Anterior cingulate cortex (tissue), 58 donors: ENCODE data around the gene WDR45B.

Experiments
- DNase-seq, 58 donors: peaks; one replicate each; lab custom pipeline; 2025; lab: John Stamatoyannopoulos, UW

The WDR45B gene

DNA sequence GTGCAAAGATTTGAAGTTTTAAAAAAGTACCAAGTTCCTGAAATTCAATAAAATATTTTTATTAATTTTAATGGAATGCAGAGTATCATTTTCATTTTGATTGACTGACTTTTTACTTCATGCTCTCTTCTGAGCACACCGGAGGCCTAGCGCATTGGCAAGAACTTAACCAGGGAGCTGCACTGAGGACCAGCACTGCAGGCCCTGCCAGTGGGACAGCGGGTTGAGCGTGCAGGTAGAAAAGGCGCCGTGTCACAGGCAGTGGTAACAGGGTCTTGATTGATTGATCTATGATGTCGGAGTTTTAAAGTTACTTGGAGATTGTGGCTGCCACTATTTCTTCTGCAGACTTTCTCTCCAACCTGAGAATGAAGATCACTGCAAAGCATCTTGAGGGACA lies 43.7 kb downstream of the WDR45B start:
- no peak for DNase-seq

DNA sequence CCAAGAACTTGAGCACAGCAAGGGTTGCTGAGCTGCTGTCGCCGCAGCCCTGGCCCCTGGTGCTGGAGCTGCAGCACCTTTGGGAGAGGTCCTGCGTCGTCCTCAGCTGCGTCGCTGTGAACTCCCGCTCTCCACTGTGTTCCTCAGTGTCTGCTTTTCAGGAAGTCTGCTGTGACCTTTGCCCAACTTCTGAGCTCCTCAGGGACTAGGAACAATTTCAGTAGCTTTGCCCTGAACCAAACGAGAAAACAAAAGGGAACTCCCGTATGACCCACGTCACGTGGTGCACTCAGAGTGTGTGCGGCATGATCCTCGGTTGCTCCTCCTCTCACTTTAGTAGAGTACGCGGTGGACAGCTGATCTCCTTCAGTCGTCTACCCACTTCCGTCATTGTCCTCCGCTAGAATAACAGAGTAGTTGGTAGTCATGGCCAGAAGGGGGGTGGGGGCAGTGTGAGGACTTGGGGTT lies 44.2 kb downstream of the WDR45B start:
- DNase-seq = peak in 43 of 58 donors; percentile 14 to 77 (median 46)

DNA sequence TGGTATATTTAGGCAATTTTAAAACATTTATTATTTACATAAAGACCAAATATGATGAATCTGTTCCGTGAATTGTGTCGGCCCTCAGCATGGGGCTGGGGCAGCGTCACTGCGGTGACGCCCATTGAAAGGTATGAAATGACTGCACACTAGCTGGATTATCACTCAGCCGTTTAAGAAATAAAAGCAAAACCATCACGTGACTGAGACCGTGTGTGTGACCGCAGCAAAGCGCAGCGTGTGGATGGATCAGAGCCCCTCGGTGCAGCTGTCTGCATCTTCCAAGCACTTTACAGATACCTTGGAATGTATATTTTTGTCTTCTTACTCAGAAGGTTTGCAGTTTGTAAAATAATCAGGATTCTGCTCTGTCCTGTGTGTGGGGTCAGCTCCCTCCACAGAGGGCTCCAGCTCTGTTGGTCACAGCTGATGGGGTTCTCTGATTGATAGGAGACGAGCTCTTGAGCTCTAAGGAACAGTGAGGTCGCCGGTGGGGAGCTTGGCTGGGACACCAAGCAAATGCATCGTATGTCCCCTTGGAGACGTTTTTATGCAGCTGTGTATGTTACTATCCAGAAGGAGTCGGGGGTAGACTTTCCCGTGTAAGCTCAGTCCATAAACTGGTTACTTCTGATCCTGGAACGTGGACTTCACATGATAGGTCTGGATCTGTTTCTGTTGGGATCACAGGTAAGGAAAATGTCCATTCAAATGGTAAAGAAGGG lies 45.1 kb downstream of the WDR45B start:
- DNase-seq = no peak

DNA sequence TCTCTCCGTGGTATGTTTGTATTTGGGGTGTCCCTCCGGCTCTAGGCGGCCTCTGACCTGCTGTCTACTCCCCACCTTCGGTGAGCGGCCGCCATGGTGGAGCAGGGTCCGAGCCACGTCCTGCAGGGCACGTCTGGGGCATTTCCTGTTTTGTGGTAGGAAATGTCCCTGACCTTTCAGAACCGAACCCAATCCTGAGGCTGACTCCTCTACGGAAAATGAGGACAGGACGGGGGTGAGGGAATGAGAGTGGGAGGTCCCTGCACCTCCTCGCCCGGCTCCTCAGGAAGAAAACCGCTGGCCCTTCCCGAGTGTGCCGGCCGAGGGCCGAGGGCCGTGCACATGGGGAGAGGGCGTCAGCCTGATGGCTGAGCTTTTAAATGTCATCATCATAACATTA lies 45.8 kb downstream of the WDR45B start:
- no peak for DNase-seq

DNA sequence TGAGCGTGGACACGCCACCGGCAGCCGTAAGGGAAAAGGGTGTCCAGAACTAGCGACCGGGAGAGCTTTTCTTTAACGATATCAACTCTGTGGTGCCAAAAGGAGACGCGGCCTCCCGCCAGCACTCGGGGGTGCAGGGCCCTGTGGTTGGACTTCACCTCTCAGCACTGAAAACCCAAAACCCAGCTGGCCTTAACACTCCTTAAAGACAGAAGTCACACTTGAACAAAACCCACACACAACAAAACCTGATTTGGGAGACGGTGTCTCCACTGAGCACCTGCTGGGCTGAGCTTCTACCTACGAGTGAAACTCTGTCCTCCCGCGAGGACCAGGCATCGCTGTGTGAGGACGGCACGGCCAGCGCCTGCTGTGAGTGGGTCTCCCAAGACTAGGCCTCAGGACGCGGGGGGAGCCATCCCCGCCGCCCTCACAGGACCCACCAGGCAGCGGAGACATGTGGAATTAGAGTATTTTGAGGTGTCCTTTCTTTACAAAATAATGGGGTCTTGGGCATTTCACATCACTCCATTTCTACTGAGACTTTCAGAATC lies 46.7 kb downstream of the WDR45B start:
- no peak for DNase-seq

DNA sequence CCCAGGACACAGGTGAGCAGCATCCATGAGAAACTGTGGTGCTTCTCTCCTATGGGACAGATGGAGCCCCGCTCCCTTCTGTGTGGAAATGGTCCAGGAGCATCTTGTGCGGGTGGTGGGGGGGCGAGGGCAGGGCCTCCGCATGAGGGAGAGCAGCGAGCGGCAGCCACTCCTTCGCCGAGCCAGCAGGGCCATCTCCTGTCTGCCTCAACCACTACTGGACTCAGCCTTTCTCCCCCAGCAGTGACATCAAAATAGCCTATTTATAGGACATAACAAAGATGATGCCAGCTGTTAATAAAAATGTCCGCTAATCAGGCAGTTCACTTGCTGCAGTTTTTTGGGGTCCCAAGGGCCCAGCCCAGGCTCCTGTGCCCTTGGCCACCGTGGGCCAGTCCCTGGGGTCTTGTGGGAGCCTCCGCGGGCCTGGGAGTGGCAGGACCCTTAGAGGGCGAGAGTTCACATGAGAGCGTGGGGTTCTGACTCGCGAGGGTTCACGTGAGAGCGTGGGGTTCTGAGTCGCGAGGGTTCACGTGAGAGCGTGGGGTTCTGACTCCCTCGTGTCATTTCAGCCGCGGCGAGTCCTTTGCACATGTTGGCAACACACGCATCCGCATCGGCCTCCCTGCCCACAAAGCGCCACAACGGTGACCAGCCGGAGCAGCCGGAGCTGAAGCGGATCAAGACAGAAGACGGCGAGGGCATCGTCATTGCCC lies 47.4 kb downstream of the WDR45B start:
- DNase-seq = no peak

DNA sequence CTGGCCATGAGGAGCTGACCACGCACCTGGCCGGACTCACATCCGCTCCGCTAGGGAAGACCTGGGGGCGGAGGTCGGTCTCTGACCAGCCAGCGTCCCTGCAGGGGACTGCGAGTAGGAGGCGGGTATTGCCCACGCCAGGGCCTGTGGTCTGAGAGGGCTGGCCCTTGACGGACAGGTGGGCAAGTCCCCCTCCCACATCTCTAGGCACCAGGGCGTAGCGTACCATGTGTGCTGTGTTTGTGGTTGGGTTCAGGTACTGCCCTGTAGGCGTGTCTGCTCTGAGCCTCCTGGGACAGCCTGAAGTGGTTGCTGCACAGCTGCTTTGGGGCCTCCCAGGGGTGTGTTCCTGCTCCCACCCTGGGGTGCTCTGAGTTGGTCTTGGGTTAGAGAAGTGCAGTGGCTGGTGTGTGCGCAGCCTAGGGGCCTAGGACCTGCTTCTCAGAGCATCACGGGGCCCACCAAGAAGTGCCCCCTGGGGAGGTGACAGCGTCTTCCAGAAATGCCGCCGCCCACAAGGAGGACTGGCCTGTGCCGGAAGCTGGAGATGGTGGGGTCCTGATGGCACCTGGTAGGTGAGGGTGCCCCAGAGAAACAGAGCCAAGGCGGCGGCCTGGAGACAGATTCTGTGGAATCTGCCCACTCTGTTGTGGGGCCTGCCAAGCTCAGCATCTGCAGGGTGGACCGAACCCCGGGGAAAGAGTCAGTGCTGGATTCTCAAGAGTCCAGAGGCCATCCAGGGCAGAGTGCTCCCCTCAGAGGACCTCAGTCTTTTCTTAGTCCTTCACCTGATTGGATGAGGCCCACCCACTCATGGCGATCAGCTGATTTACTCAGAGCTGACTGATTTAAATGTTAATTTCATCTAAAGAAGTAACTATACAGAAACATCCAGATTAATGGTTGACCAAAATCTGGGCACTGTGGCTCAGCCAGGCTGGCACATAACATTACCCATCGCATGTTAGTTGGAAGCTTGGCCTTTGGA lies 48.3 kb downstream of the WDR45B start:
- DNase-seq = no peak

DNA sequence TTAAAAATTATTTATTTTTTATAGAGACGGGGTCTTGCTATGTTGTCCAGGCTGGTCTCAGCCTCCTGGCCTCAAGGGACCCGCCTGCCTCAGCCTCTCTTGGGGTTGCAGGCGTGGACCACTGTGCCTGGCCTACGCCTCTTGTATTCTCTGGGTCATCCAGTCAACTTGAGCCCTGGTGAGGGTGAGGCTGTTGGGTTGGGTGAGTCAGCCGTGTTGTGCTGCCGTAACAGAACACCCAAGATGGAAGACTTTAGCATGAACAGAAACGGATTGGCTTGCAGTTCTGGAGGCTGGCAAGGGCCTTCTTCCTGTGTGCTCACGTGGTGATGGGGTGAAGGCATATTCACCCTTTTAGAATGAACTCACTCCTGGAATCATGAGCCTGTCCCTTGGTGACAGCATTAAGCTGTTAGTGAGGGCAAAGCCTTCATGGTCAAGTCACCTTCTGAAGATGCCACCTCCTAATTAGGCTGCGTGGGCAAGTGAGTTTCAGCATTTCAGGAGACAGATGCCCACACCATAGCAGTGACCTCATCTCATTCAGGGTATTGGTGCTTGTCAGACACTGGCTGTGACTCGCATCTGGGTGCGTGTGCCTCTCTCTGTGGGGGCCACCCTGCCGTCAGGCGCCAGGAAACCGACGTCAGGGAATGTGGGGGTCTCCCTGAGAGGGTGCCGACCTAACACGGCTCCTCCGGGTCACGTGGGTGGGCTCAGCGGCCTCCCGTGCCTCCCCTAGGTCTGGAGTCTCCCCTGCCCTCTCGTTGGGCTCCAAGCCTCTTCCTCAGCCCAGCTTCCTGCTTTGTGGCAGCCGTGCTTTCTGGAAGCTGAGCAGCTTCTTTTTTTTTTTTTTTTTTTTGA lies 49.8 kb downstream of the WDR45B start:
- no peak for DNase-seq

DNA sequence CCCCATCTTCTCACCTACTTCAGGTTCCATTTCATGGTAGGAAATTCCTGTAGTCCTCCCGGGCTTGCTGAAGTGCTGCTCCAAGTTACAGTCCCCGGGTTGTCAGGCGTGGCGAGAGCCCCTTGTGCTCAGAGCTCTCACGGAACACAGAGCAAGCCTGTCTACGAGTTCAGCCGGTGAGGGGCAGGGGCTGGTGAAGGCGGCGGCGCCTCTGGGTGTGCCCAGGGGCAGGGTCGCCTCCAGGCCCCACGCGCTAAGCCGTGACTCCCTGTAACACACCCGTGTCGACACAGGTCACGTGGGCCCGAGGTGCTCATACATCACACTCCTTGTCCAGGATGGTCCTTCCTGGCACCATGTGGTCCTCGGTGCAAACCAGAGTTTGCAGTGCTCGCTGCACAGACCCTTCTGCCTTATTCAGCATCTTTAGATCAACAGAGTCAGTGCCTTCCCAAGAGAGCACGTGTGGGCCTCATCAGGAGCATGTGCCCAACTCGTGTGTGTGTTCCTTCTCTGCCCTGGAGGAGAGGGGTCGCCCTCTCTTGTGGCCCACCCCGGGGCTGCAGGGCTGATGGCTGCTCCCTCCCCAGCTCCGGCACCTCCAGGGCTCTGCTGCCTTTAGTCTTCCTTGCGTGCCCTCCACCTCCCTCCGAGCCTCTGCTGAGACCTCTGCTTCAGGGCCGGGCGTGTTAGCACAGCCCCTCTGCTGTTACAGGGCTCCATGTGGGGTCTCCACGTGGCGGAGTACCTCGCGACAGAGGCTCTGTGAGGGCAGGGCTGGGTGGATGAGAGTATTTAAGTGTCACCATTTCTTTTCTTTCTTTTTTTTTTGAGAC lies 51.2 kb downstream of the WDR45B start:
- DNase-seq = no peak

DNA sequence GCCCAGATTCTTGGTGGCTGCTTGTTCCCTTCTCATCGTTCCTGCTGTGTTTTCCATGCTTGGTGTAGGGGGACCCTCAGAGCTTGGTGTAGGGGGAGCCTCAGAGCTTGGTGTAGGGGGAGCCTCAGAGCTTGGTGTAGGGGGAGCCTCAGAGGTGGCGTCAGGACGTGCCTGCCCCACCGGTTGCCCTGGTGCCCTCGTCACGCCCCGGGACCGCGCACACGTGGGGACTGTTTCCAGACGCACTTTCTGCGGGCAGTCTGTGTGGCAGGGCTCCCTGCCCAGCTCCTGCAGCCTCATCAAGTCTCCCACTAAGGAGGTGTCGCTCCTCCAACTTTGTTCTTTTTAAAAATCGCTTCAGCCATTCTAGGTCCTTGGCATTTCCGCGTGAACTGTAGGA lies 51.9 kb downstream of the WDR45B start:
- no peak for DNase-seq

DNA sequence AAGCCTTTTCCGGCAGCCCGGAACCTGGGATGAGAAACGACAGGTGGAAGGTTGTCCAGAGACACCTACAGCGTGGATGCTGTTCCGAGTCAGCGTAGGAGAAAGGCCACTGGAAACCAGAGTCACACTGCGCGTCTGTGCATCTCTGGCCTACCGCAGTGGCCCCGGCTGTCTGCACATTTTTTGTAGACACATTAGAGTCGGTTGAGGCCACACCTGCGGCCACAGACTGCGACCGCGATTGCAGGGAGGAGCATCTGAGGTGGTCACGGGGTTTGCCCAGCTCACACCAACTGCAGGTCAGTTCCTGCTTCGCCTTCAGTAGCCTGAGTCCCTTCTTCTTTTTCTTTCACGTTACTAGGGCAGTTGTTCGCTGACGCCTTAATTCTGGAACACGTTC lies 52.4 kb downstream of the WDR45B start:
- DNase-seq = no peak

DNA sequence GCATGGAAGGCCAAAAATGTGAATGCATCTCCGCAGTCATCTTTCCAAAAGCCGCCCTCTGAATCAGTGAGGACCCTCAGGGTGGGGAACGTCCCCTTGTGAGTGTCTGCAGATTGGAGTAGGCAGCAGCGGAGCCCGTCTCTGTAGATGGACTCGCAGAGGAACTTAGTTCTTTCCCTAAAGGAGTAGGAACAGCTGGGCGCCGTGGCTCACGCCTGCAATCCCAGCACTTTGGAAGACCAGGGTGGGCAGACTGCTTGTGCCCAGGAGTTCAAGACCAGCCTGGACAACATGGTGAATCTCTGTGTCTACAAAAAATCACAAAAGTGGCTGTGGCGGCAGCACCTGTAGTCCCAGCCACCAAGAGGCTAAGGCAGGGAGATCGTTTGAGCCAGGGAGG lies 53.7 kb downstream of the WDR45B start:
- no peak for DNase-seq

DNA sequence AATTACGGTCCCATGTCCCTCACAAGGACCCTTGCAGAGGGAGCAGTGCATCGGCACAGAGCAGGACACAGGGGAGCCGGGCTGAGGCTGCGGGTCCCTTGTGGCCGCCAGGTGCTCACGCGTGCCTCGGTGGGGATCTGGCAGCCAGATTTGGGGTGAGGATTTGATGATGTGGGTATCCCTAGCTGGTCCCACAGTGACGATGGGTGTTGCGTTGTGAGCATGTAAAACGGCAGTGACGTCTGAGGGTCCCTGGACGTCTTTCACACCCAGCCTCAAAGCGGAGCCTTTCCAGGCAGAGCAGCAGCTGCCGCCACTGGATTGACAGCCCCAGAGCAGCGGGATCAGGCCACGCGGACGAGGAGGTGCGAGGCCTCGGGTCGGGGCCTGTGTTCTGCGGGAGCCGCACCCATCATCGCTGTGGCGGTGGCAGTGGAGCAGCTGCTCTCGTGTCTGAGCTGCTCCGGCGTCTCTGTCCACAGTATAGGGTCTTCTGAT lies 54.6 kb downstream of the WDR45B start:
- DNase-seq = no peak

DNA sequence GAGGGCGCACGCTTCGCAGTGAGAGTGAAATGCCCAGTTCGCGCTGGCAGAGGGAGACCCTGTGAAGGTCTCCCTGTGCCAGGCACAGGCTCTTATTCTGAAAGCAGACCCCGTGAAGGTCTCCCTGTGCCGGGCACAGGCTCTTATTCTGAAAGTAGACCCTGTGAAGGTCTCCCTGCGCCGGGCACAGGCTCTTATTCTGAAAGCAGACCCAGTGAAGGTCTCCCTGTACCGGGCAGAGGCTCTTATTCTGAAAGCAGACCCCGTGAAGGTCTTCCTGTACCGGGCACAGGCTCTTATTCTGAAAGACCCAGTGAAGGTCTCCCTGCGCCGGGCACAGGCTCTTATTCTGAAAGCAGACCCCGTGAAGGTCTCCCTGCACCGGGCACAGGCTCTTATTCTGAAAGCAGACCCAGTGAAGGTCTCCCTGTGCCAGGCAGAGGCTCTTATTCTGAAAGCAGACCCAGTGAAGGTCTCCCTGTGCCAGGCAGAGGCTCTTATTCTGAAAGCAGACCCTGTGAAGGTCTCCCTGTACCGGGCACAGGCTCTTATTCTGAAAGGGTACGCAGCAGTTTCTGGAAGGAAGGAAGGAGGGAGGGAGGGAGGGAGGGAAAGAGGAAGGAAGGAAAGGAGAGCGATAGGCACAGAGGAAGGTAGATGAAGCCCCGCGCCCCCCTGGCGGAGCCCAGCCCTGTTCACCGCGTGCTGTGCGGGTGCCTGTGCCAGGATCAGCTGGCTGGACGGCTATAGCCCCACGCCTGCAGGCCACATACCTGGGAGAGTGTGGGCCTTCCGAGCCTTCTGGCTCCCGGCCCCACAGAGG lies 55.3 kb downstream of the WDR45B start:
- peak in 51 of 58 donors; percentile 35 to 90 (median 74) for DNase-seq

DNA sequence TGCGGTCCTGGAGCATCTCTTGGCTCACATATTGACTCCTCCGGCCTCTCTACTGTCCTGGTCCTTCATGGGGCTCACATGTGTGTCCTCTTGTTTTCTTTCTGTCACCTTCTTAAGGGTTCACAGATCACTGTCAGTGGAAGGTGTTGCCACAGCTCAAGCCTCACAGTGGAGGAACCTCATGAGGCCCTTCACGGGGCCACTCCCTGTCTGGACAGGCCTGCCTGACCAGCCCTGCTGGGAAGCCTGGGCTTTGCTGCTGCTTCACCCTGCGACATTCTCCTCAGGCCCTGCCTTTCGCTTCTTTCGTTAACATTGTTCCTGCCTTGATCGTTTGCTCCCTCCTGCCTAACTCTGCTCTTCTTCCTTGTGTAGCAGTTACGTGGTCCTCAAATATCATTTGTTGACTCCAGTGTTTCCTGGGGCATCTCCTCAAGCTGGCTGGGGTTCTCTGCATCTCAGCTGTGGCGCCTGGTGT lies 55.9 kb downstream of the WDR45B start:
- peak in 3 of 58 donors; percentile 40 to 52 (median 48) for DNase-seq

DNA sequence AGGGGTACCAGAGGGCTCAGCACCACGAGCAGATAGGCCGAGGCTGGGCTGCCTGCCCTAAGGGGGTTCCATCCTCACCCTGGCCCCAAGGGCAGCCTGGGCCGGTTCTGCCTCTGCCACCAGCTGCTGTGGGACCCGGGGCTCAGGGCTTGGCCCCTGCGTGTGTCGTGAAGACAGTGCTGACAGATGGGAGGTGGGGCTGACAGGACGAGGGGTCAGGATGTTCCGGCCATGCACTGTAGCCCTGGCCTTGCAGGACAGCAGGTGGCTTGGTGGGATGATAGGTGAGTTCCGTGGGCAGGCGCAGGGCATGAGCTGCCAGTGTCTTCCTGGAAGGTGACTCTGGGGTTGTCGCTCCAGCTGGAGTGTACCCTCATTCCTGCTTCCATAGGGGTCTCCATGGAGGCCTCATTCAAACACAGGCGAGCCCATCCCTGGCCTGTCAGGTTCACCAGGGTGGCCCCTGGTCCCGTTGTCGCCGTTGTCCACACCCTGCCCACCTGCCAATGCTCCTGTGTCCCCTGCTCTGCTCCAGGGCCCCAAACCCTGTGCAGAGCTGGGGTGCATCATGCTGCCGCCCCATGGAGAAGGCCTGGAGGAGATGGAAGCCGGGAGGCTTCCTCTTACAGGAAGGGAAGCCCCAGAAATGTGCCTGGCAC lies 57.2 kb downstream of the WDR45B start:
- DNase-seq = no peak

DNA sequence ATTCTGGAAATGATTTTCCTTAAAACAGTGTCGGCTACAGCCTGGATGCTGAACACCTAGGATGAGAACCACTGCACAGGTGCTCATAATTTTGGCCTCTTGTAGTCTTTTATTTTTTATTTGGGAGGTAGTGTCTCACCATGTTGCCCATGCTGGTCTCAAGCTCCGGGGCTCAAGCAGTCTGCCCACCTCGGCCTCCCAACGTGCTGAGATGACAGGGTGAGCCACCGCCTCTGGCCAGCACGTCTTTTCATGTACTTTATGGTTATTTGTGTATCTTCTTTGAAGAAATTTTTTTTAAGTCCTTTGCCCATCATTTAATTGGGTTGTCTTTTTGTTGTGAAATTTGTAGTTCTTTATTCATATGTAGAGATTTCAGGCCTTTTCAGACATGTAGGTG lies 58.0 kb downstream of the WDR45B start:
- no peak for DNase-seq
